Calu3 (cell line): ENCODE results near the gene SMARCA2. TPM values are rescaled to one million over a fixed set of nuclear protein-coding genes. Genes with fewer than 3 reads are reported as not detected.

Source experiments
- BruUV-seq: library from RNA; stranded (reverse); fragments of 400-500 nt; replicated peaks from 2 replicates; lab custom pipeline; 2021; lab: Mats Ljungman, UMichigan
- CTCF ChIA-PET: fragments of 300-600 bp; sonication (Branson Sonifier 250); formaldehyde crosslinking; loops from one replicate; lab custom pipeline; 2022; ENCODE audit warnings: antibody characterized with exemption; lab: Charles Lee
- DNase-seq: peaks from one replicate; pipeline ENCODE4 v3.0.0; 2022
- H3K27ac Mint-ChIP-seq: one replicate; pipeline ENCODE4 v1.8.0; 2022; ENCODE audit warnings: mixed read lengths; ENCODE audit not compliant: unreplicated experiment
- H3K27me3 Mint-ChIP-seq: one replicate; pipeline ENCODE4 v1.8.0; 2022; ENCODE audit warnings: mixed read lengths; ENCODE audit not compliant: unreplicated experiment
- H3K36me3 Mint-ChIP-seq: one replicate; pipeline ENCODE4 v1.8.0; 2022; ENCODE audit warnings: mild to moderate bottlenecking, moderate library complexity, mixed read lengths; ENCODE audit not compliant: insufficient read depth, unreplicated experiment
- H3K4me1 Mint-ChIP-seq: one replicate; pipeline ENCODE4 v1.8.0; 2022; ENCODE audit warnings: mild to moderate bottlenecking, low read depth, mixed read lengths; ENCODE audit not compliant: unreplicated experiment
- H3K4me3 Mint-ChIP-seq: one replicate; pipeline ENCODE4 v1.8.0; 2022; ENCODE audit warnings: mild to moderate bottlenecking, low read depth, moderate library complexity, mixed read lengths; ENCODE audit not compliant: unreplicated experiment
- H3K9me3 Mint-ChIP-seq: one replicate; pipeline ENCODE4 v1.8.0; 2022; ENCODE audit warnings: low read depth, mixed read lengths; ENCODE audit not compliant: unreplicated experiment
- intact Hi-C: fragments of 100-400 bp; cut with micrococcal nuclease; formaldehyde crosslinking; loops from one replicate; pipeline ENCODE4 v1.10.0; 2022; ENCODE audit not compliant: unreplicated experiment
- total RNA-seq: library from RNA; stranded (reverse); gene quantifications from 2 replicates; pipeline ENCODE4 v1.2.3, GENCODE V29; 2022
- TF ChIP-seq, protein P1 (sequence below): fragments of 200-600 bp; IDR thresholded peaks from one replicate; pipeline ENCODE4 v1.8.0; 2022; ENCODE audit warnings: antibody characterized with exemption; ENCODE audit not compliant: unreplicated experiment

SMARCA2 gene
- total RNA-seq, 1 experiment from 2014 or later, result 47.4 TPM

DNA sequence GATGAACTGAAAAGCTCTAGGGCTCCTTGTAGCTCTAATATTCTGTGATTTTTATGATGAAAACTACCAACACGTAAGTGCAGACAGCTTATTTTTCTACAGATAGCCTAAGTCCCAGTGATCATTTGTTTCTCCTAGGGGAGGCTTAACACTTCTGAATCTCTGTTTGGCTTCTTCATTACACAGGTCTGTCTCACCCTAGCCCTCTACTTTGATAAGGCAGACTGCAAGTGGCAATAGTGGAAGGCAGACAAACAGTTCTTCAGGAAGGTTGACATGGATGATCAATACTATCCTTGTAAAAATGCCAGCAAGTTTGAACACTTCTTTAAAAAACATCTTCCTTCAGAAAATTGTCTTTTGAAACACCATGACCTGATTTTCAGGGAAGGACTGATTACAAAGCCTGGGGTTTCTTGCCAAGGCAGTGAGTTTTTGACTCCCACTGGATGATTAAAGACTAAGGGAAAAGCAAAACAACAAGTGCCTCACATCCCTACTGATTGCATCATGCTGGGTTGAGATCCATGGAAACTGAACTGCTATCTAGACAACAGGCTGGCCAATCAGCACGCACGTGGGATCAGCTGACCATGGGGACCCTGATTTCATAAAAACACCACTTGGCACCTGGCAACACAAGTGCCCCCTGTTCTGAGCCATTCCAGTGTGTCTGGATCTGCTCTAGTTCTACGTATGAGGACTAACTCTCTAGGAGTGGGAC, 212.2 kb downstream of the SMARCA2 start:
- no peak for DNase-seq
- H3K4me3 Mint-ChIP-seq, result no peak overlapping the region
- BruUV-seq, result no TSS peak
- no peaks in the 10 kb centered on the region for H3K9me3 Mint-ChIP-seq
- TF ChIP-seq, protein P1, sequence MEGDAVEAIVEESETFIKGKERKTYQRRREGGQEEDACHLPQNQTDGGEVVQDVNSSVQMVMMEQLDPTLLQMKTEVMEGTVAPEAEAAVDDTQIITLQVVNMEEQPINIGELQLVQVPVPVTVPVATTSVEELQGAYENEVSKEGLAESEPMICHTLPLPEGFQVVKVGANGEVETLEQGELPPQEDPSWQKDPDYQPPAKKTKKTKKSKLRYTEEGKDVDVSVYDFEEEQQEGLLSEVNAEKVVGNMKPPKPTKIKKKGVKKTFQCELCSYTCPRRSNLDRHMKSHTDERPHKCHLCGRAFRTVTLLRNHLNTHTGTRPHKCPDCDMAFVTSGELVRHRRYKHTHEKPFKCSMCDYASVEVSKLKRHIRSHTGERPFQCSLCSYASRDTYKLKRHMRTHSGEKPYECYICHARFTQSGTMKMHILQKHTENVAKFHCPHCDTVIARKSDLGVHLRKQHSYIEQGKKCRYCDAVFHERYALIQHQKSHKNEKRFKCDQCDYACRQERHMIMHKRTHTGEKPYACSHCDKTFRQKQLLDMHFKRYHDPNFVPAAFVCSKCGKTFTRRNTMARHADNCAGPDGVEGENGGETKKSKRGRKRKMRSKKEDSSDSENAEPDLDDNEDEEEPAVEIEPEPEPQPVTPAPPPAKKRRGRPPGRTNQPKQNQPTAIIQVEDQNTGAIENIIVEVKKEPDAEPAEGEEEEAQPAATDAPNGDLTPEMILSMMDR, result no peak
- H3K27me3 Mint-ChIP-seq, result no peaks in the 10 kb centered on the region
- H3K27ac Mint-ChIP-seq, result no peak overlapping the region
- peaks cover 15% of the 10 kb centered on the region for H3K4me1 Mint-ChIP-seq
- no peaks in the 10 kb centered on the region for H3K36me3 Mint-ChIP-seq
- intact Hi-C loops, result no loop called here
- CTCF ChIA-PET, result no interaction called here

DNA sequence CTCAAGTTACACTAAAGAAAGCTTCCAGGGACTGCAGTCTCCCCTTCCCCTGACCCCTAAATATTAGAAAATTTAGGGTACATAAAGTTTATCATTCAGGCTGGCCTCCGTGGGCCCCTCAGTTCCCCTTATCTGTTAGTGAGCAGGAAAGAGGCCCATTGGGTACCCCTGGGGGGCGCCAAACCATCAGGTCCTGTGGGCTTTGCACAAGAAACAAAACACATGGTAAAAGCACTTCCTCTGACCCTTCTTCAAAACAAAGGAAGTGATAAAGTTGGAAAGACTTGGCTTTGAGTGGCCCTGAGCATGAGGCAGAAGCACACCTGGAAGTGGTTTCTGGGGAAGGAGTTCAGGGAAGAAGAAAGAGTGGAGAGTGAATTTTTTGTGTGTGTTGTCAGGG, 213.0 kb downstream of the SMARCA2 start:
- TF ChIP-seq, protein P1, result no peak
- H3K4me1 Mint-ChIP-seq, result peaks cover 15% of the 10 kb centered on the region
- no peaks in the 10 kb centered on the region for H3K27me3 Mint-ChIP-seq
- no peak overlapping the region for H3K27ac Mint-ChIP-seq
- no peaks in the 10 kb centered on the region for H3K9me3 Mint-ChIP-seq
- peak; percentile 23 for DNase-seq
- H3K4me3 Mint-ChIP-seq, result no peak overlapping the region
- H3K36me3 Mint-ChIP-seq, result no peaks in the 10 kb centered on the region
- no TSS peak for BruUV-seq
- intact Hi-C loops, result loop anchor here (2.0 kb wide), 1 partner anchor 239 kb away; no protein-coding TSS in a partner anchor
- CTCF ChIA-PET, result no interaction called here

DNA sequence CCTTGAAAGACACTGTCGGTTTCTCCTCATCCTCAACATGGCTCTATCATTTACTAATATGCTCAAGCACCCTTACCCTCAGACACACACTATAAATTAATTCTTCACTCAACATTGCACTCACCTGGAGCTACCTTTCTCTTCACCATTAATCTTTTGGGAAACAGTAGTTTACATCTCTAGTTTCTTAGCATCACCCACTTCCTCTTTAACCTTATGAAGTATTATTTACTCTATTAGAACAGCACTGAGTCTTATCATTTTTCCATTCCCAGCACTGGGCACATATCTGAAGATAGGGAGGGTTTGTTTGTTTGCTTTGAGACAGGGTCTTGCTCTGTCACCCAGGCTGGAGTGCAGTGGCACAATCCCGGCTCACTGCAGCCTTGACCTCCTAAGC, 213.5 kb downstream of the SMARCA2 start:
- Mint-ChIP-seq H3K4me3 (no peak overlapping the region), H3K27ac (peak overlapping the region; percentile 61), H3K4me1 (peaks cover 15% of the 10 kb centered on the region), H3K9me3 (no peaks in the 10 kb centered on the region), H3K36me3 (no peaks in the 10 kb centered on the region), H3K27me3 (no peaks in the 10 kb centered on the region)
- no TSS peak for BruUV-seq
- intact Hi-C loops, result loop anchor here (2.0 kb wide), 1 partner anchor 238 kb away; no protein-coding TSS in a partner anchor
- CTCF ChIA-PET, result interaction anchor here (1.2 to 1.5 kb wide), 2 partner anchors 14 to 237 kb away, joined by 3 to 4 read pairs; no protein-coding TSS in a partner anchor
- TF ChIP-seq, protein P1, result no peak
- no peak for DNase-seq

DNA sequence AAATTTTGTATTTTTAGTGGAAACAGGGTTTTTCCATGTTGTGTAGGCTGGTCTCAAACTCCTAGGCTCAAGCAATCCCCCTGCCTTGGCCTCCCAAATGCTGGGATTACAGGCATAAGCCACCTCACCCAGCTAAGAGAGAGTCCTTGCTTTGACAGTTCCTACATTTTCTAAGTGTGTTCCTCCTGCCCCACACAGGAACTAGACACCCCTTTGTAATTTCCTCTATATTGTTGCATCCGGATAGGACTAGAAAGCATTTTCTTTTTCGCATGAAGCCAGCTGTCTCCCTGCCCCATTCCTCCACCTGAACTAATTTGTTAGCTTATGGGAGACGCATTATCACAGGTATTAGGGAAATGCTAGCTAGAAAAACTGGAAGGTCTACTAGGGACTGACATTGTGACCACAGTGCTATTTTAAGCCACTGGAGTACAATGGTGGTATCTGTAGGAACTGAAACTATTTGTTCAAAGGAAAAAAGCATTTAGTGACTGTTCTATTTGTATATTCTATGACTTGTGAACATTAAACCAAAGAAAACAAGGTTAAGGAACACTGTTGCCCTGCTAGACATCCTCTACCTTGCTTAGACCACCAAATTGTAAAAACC, 214.1 kb downstream of the SMARCA2 start:
- peak; percentile 16 for DNase-seq

More for the DNA sequence above, 214.1 kb downstream of the SMARCA2 start:
- intact Hi-C loops, result loop anchor here (2.0 kb wide), 1 partner anchor 238 kb away; no protein-coding TSS in a partner anchor
- Mint-ChIP-seq H3K36me3 (no peaks in the 10 kb centered on the region), H3K9me3 (no peaks in the 10 kb centered on the region), H3K4me1 (peaks cover 15% of the 10 kb centered on the region), H3K4me3 (no peak overlapping the region), H3K27ac (peak overlapping the region; percentile 61), H3K27me3 (no peaks in the 10 kb centered on the region)
- no TSS peak for BruUV-seq
- CTCF ChIA-PET, result interaction anchor here (0.6 to 1.5 kb wide), 4 partner anchors 14 to 478 kb away, joined by 3 to 4 read pairs (median 3); no protein-coding TSS in a partner anchor
- TF ChIP-seq, protein P1, result no peak
